Peyer's patch (tissue), 4 donors: ENCODE results near the gene CEP164. TPM values are rescaled to one million over a fixed set of nuclear protein-coding genes. Genes with fewer than 3 reads are reported as not detected.

Experiments
- DNase-seq, 3 donors: peaks; one replicate each; pipeline ENCODE4 v3.0.0-alpha.2; 2017 to 2019
- H3K27ac ChIP-seq, 4 donors: fragments of 200-600 bp; sonication (generic); one replicate each; pipeline ENCODE4 v1.5.1; 2016 to 2019
- H3K27me3 ChIP-seq, 2 donors: fragments of 200-600 bp; sonication (generic); one replicate each; pipeline ENCODE4 v1.5.1; 2019
- H3K36me3 ChIP-seq, 3 donors: fragments of 200-600 bp; sonication (generic); one replicate each; pipeline ENCODE4 v1.5.1; 2016 to 2019
- H3K4me1 ChIP-seq, 4 donors: fragments of 200-600 bp; sonication (generic); one replicate each; pipeline ENCODE4 v1.5.1; 2016 to 2019
- H3K4me3 ChIP-seq, 4 donors: fragments of 200-600 bp; sonication (generic); 1 replicate in 3 of 4; 2 replicates in 1 of 4; pipeline ENCODE4 v1.5.1; 2016 to 2019; ENCODE audit warnings: mild to moderate bottlenecking in 1 of 4
- H3K9me3 ChIP-seq, 4 donors: fragments of 200-600 bp; sonication (generic); one replicate each; pipeline ENCODE4 v1.5.1; 2016 to 2019; ENCODE audit warnings: mild to moderate bottlenecking in 1 of 4
- POLR2A ChIP-seq, 2 donors: fragments of 450-650 bp; IDR thresholded peaks; one replicate each; pipeline ENCODE4 v1.5.1; 2017; ENCODE audit warnings: antibody characterized with exemption in 2 of 2, mild to moderate bottlenecking in 2 of 2, moderate library complexity in 2 of 2
- total RNA-seq, 4 donors: library from RNA; depleted of rRNA; stranded (reverse); fragments of >200 nt; gene quantifications; one replicate each; pipeline ENCODE4 v1.1.0, GENCODE V29; 2016
- TF ChIP-seq, protein P1 (sequence below), 6 experiments: fragments of 450-650 bp in 4 of 6; fragments of 200-600 bp in 2 of 6; sonication (generic) in 1 of 6; IDR thresholded peaks; one replicate each; pipeline ENCODE4 v1.5.1; 2017 to 2019; ENCODE audit warnings: antibody characterized with exemption in 6 of 6, mild to moderate bottlenecking in 3 of 6, moderate library complexity in 1 of 6

Gene CEP164
- total RNA-seq, 4 donors from 2014 or later, result 12.3 to 45.4 (median 27.2) TPM

DNA sequence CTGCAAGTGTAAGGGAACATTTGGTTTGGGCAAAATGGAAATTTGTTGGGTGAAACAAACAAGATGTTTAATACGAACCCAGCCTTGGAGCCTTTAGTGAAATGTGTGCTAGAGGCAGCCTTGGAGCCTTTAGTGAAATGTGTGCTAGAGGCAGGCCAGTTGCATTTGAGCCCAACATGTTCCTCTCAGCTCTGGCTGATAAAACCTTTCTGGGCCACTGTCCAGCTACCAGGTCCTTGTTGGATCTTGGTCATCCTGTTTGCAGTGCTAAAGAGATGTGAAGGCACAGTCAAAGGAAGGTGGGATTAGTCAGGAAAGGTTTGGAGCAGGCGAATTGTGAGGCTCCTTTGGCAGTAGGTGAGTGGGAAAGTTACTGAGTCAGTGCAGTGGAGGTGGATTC is 48.9 kb downstream of the CEP164 start:
- Histone ChIP-seq H3K27me3 (no peaks in the 10 kb centered on the region), H3K4me1 (no peaks in the 10 kb centered on the region), H3K27ac (no peak overlapping the region), H3K36me3 (peaks cover 0 to 58% (median 0%) of the 10 kb centered on the region in 3 donors), H3K4me3 (no peak overlapping the region), H3K9me3 (no peaks in the 10 kb centered on the region)
- no peak for DNase-seq
- no peak for TF ChIP-seq POLR2A (IDR thresholded peaks at IDR 0.05)
- TF ChIP-seq, protein P1, sequence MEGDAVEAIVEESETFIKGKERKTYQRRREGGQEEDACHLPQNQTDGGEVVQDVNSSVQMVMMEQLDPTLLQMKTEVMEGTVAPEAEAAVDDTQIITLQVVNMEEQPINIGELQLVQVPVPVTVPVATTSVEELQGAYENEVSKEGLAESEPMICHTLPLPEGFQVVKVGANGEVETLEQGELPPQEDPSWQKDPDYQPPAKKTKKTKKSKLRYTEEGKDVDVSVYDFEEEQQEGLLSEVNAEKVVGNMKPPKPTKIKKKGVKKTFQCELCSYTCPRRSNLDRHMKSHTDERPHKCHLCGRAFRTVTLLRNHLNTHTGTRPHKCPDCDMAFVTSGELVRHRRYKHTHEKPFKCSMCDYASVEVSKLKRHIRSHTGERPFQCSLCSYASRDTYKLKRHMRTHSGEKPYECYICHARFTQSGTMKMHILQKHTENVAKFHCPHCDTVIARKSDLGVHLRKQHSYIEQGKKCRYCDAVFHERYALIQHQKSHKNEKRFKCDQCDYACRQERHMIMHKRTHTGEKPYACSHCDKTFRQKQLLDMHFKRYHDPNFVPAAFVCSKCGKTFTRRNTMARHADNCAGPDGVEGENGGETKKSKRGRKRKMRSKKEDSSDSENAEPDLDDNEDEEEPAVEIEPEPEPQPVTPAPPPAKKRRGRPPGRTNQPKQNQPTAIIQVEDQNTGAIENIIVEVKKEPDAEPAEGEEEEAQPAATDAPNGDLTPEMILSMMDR (IDR thresholded peaks at IDR 0.05), result no peak

DNA sequence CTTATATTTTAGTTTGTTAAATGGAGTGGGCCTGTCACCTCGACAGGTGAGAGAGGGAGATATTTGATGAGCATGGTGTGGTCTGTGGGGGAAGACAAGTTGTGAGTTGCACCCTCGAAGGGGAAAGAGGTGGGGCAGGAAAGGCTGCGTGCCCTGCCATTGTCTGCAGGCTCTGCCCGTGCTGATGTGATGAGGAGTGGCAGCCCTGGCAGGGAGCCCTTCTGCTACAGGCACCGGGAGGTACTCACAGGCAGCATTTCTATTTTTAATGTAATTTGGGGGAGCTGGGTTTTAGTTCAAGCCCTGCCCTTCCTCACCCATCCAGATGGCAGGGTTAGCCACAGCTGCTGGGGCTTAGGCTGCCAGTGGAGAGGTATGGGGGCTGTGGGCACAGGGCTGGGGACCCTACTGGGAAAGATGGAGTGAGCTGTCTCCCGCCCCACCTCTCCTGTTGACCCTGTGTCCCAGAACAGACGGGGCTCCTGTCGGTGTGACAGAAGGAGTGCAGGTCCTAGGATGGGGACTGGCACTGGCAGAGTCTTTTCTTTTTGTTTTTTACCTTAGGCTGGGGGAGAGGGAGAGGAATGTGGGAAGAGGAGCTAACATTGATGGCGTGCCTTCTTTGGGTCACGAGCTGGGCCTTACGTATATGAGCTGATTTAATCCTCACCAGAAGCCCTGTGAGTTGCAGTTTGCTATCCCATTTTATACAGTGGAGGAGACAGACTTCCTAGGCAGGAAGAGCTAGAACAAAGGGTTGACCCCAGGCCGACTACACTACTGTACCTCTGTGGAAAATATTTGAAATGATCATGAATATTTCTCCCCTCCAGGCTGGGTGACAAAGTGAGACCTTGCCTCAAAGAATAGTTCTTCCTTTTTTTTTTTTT is 51.6 kb downstream of the CEP164 start:
- no peak for DNase-seq
- H3K9me3 ChIP-seq, result no peaks in the 10 kb centered on the region
- TF ChIP-seq POLR2A (IDR thresholded peaks at IDR 0.05), result no peak
- TF ChIP-seq, protein P1 (IDR thresholded peaks at IDR 0.05), result no peak
- no peak overlapping the region for H3K27ac ChIP-seq
- no peak overlapping the region for H3K4me3 ChIP-seq
- H3K27me3 ChIP-seq, result no peaks in the 10 kb centered on the region
- H3K4me1 ChIP-seq, result no peaks in the 10 kb centered on the region
- H3K36me3 ChIP-seq, result peaks cover 0 to 45% (median 0%) of the 10 kb centered on the region in 3 donors

DNA sequence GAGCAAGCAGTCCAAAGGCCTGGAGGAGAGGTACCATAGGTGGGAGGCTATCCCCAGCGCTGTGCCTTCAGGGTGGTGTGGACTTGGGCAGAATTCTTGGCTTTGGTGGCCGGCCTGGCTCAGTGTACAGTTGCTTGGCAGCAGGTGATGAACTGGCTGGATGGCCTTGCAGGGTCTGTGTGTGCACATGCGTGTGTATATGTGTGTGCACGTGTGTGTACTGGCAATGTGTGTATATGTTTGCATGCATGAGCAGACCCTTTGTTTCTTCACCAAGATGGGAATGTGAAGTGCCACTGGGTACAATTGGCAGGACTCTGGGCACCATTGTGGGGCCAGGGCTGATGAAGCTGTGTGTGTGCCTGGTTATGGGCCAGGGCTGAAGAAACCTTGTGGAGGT is 53.0 kb downstream of the CEP164 start:
- TF ChIP-seq, protein P1 (IDR thresholded peaks at IDR 0.05), result no peak
- TF ChIP-seq POLR2A (IDR thresholded peaks at IDR 0.05), result no peak

DNA sequence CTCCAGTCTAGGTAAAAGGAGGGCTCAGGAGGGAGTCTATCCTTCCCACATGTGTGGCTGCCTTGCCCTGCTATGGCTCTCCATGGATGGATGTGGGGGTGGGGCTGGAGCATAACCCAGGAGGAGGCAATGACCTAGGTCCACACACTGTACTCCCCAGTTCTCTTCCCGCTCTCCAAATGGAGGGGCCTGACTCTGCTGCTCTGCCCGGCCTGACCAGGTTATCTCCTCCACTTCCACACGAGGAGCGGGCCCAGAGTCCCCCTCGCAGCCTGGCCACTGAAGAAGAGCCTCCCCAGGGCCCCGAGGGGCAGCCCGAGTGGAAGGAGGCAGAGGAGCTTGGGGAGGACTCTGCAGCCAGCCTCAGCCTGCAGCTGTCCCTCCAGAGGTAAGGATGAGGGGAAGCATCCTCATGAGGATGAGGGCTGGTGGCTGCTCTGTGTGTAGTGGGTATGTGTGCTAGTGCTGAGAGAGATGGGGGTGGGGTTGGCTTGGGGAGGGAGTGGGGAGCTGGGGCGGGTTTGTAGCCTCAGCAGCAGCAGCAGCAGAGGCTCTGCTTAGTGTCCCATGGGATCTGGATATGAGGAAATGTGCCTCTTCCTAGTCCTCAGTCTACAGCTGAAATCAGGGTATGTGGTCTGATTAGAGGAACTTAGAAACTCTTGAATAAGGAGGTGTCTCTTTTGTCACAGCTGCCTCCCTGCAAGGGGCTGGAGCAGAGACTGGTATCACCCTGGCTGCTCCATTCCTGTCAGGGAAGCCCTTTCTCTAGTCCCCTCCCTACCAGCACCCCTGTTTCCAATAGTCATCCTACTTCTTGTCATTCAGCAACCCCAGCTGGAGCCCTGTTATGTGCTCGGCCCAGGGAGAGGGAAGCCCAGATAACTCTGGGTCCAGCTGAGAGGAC is 54.1 kb downstream of the CEP164 start:
- TF ChIP-seq, protein P1 (IDR thresholded peaks at IDR 0.05), result no peak
- no peak for TF ChIP-seq POLR2A (IDR thresholded peaks at IDR 0.05)
- no peak for DNase-seq
- Histone ChIP-seq H3K27ac (no peak overlapping the region), H3K27me3 (no peaks in the 10 kb centered on the region), H3K4me1 (no peaks in the 10 kb centered on the region), H3K4me3 (no peak overlapping the region), H3K9me3 (no peaks in the 10 kb centered on the region), H3K36me3 (peaks cover 0 to 32% (median 0%) of the 10 kb centered on the region in 3 donors)

More for the DNA sequence above, 53.0 kb downstream of the CEP164 start:
- no peak overlapping the region for H3K27ac ChIP-seq
- H3K4me3 ChIP-seq, result no peak overlapping the region
- no peaks in the 10 kb centered on the region for H3K4me1 ChIP-seq
- H3K9me3 ChIP-seq, result no peaks in the 10 kb centered on the region
- DNase-seq, result no peak
- no peaks in the 10 kb centered on the region for H3K27me3 ChIP-seq
- H3K36me3 ChIP-seq, result peaks cover 0 to 40% (median 0%) of the 10 kb centered on the region in 3 donors

DNA sequence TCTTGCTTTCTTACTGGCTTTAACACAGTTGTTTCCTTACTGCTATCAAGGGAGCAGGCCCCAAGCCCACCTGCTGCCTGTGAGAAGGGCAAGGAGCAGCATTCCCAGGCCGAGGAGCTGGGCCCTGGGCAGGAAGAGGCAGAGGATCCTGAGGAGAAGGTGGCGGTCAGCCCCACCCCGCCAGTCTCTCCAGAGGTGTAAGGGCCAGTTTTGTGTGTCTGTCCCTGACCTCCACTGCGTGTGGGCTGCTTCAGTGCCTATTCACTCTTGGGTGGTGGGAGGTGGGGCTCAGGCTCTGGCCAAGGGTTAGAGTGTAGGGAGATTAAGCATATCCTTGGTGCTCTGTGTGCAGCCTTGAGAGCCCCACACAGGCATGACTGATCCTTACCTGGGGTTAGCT is 55.1 kb downstream of the CEP164 start:
- Histone ChIP-seq H3K27me3 (no peaks in the 10 kb centered on the region), H3K36me3 (peaks cover 0 to 35% (median 0%) of the 10 kb centered on the region in 3 donors), H3K4me3 (no peak overlapping the region), H3K27ac (no peak overlapping the region), H3K4me1 (no peaks in the 10 kb centered on the region), H3K9me3 (no peaks in the 10 kb centered on the region)
- DNase-seq, result no peak
- no peak for TF ChIP-seq POLR2A (IDR thresholded peaks at IDR 0.05)
- TF ChIP-seq, protein P1 (IDR thresholded peaks at IDR 0.05), result no peak
